Mesenchymal stem cell (in vitro differentiated cells and primary cell): Measurements from ENCODE around the gene SLC6A4.
"Not testable (repeated sequence)": the region's sequence is repeated elsewhere in the genome, so short reads cannot be mapped to it uniquely, and the experiment has no call there.

Source experiments
- DNase-seq: peaks from one replicate; pipeline ENCODE4 v3.0.0-alpha.2; 2013
- H2AFZ ChIP-seq: one replicate; pipeline ENCODE4 v1.6.1; 2013; ENCODE audit warnings: low read depth, mild to moderate bottlenecking, control low read depth, inconsistent platforms, low read length, moderate library complexity
- H2AK5ac ChIP-seq: 2 replicates; pipeline ENCODE4 v1.6.1; 2013; ENCODE audit warnings: low read length, moderate library complexity, mild to moderate bottlenecking, inconsistent platforms; ENCODE audit not compliant: severe bottlenecking
- H2BK120ac ChIP-seq: one replicate; pipeline ENCODE4 v1.6.1; 2013; ENCODE audit warnings: low read depth, mild to moderate bottlenecking, inconsistent platforms, low read length, moderate library complexity
- H2BK12ac ChIP-seq, 2 experiments: one replicate each; pipeline ENCODE4 v1.6.1; 2013; ENCODE audit warnings: inconsistent platforms in 2 of 2, low read length in 2 of 2, mild to moderate bottlenecking in 2 of 2, moderate library complexity in 2 of 2, control low read depth in 1 of 2
- H2BK15ac ChIP-seq: one replicate; pipeline ENCODE4 v1.6.1; 2013; ENCODE audit warnings: mild to moderate bottlenecking, low read depth, inconsistent platforms; ENCODE audit not compliant: poor library complexity, severe bottlenecking
- H2BK5ac ChIP-seq: 2 replicates; pipeline ENCODE4 v1.6.1; 2013; ENCODE audit warnings: low read depth, mild to moderate bottlenecking, low read length, control low read depth, inconsistent platforms; ENCODE audit not compliant: poor library complexity, severe bottlenecking
- H3K14ac ChIP-seq, 2 experiments: one replicate each; pipeline ENCODE4 v1.6.1; 2013; ENCODE audit warnings: inconsistent platforms in 2 of 2, low read length in 2 of 2, control low read depth in 1 of 2, mild to moderate bottlenecking in 1 of 2, moderate library complexity in 1 of 2
- H3K18ac ChIP-seq, 2 experiments: one replicate each; pipeline ENCODE4 v1.6.1; 2013; ENCODE audit warnings: inconsistent platforms in 2 of 2, low read length in 2 of 2, control low read depth in 1 of 2, low read depth in 1 of 2, mild to moderate bottlenecking in 1 of 2
- H3K23ac ChIP-seq, 2 experiments: one replicate each; pipeline ENCODE4 v1.6.1; 2013; ENCODE audit warnings: inconsistent platforms in 2 of 2, low read length in 2 of 2, mild to moderate bottlenecking in 2 of 2, moderate library complexity in 2 of 2, control low read depth in 1 of 2
- H3K27ac ChIP-seq: 2 replicates; pipeline ENCODE4 v1.5.1; 2013; ENCODE audit warnings: mild to moderate bottlenecking, moderate library complexity, low read length, control low read depth, inconsistent platforms; ENCODE audit not compliant: poor library complexity, severe bottlenecking
- H3K27me3 ChIP-seq, 2 experiments: 2 replicates each; pipeline versions ENCODE4 v1.6.1 to v1.7.0; 2013; ENCODE audit warnings: low read length in 2 of 2, mild to moderate bottlenecking in 2 of 2, moderate library complexity in 2 of 2, control low read depth in 1 of 2, inconsistent platforms in 1 of 2; ENCODE audit not compliant: control insufficient read depth in 1 of 2, insufficient read depth in 1 of 2
- H3K36me3 ChIP-seq, 2 experiments: 2 replicates each; pipeline versions ENCODE4 v1.6.1 to v1.7.0; 2013; ENCODE audit warnings: low read length in 2 of 2, control low read depth in 1 of 2, inconsistent platforms in 1 of 2, low read depth in 1 of 2, mild to moderate bottlenecking in 1 of 2; ENCODE audit not compliant: insufficient read depth in 2 of 2, control insufficient read depth in 1 of 2
- H3K4ac ChIP-seq, 2 experiments: one replicate each; pipeline ENCODE4 v1.6.1; 2013; ENCODE audit warnings: inconsistent platforms in 2 of 2, low read length in 2 of 2, mild to moderate bottlenecking in 2 of 2, moderate library complexity in 2 of 2, control low read depth in 1 of 2, low read depth in 1 of 2
- H3K4me1 ChIP-seq: 2 replicates; pipeline ENCODE4 v1.6.1; 2013; ENCODE audit warnings: low read depth, low read length, control low read depth; ENCODE audit not compliant: control insufficient read depth, insufficient read depth
- H3K4me2 ChIP-seq: 2 replicates; pipeline ENCODE4 v1.6.1; 2013; ENCODE audit warnings: low read length, mild to moderate bottlenecking, inconsistent platforms; ENCODE audit not compliant: poor library complexity, severe bottlenecking
- H3K4me3 ChIP-seq, 2 experiments: 2 replicates each; pipeline versions ENCODE4 v1.5.1 to v1.7.0; 2013; ENCODE audit warnings: low read length in 2 of 2, mild to moderate bottlenecking in 2 of 2, control low read depth in 1 of 2, low read depth in 1 of 2; ENCODE audit not compliant: insufficient read depth in 1 of 2
- H3K79me1 ChIP-seq: replicated peaks from 2 replicates; pipeline ENCODE4 v1.6.1; 2013; ENCODE audit warnings: mild to moderate bottlenecking, control low read depth, low read length, inconsistent platforms; ENCODE audit not compliant: poor library complexity, severe bottlenecking
- H3K9ac ChIP-seq: 2 replicates; pipeline ENCODE4 v1.7.0; 2013; ENCODE audit warnings: mild to moderate bottlenecking, low read length, moderate library complexity
- H3K9me3 ChIP-seq: 2 replicates; pipeline ENCODE4 v1.7.0; 2013; ENCODE audit warnings: mild to moderate bottlenecking, low read length; ENCODE audit not compliant: control insufficient read depth
- H4K8ac ChIP-seq: one replicate; pipeline ENCODE4 v1.6.1; 2013; ENCODE audit warnings: inconsistent platforms, mild to moderate bottlenecking, low read length, moderate library complexity
- H4K91ac ChIP-seq: one replicate; pipeline ENCODE4 v1.6.1; 2013; ENCODE audit warnings: mild to moderate bottlenecking, low read length, inconsistent platforms
- WGBS: methylation state at CpG from one replicate; pipeline ENCODE4 v1.1.7; 2013; ENCODE audit warnings: mixed read lengths; 5-methylcytosine and 5-hydroxymethylcytosine counted together

The SLC6A4 gene

DNA sequence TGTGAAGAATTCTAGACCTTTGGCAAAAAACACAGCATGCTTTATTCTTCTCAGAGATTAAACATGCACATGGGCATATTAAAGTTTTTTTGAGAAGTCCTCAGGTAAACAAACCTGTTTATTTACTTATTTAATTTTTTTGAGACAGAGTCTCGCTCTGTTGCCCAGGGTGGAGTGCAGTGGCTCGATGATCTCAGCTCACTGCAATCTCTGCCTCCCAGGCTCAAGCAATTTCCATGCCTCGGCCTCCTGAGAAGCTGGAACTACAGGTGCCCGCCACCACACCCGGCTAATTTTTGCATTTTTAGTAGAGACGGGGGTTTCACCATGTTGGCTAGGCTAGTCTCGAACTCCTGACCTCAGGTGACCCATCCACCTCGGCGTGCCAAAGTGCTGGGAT, 34.8 kb downstream of the SLC6A4 start:
- not testable (repeated sequence) for H3K27me3 ChIP-seq, H2BK12ac ChIP-seq, H3K9me3 ChIP-seq, H2AK5ac ChIP-seq, H2BK120ac ChIP-seq, H3K23ac ChIP-seq, H4K91ac ChIP-seq, H3K27ac ChIP-seq, H2BK15ac ChIP-seq, H4K8ac ChIP-seq, H3K9ac ChIP-seq, H3K4me2 ChIP-seq, H3K4ac ChIP-seq, H3K36me3 ChIP-seq, H3K18ac ChIP-seq, H3K14ac ChIP-seq, H3K79me1 ChIP-seq, H2AFZ ChIP-seq, H3K4me3 ChIP-seq, H3K4me1 ChIP-seq, H2BK5ac ChIP-seq, DNase-seq
- 91% methylated on average over 8 of the region's 9 CpGs for WGBS

DNA sequence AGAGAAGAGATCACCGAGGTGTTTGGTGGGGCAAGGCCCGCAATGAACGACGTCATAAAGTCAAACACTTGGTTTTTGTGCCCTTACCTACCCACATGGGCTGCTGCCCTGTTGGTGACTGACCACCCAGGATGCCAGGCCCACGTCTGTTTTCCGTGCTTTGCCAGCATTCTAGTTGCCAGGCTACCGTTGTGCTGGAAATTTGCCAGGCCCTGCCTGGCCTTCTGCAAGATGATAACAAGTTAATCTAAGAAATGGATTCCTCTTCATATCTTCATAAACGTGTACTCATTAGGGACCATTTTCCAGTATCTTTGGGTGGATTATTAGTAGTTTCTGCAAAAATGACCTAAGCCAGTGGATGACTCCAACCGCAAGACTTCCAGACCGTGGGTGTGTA, 35.4 kb downstream of the SLC6A4 start:
- Histone ChIP-seq H2AK5ac (no peak overlapping the region), H3K9ac (no peak overlapping the region), H3K79me1 (no peaks in the 10 kb centered on the region), H2BK120ac (no peak overlapping the region), H3K4me3 (no peak overlapping the region), H3K36me3 (no peaks in the 10 kb centered on the region), H3K23ac (no peak overlapping the region), H4K91ac (no peak overlapping the region), H4K8ac (no peak overlapping the region), H2BK5ac (no peak overlapping the region), H2BK15ac (no peak overlapping the region), H2AFZ (no peak overlapping the region), H3K4ac (no peak overlapping the region), H2BK12ac (no peak overlapping the region), H3K27ac (no peak overlapping the region), H3K18ac (no peak overlapping the region), H3K14ac (no peak overlapping the region), H3K9me3 (no peaks in the 10 kb centered on the region), H3K4me1 (no peaks in the 10 kb centered on the region), H3K27me3 (peaks cover 0 to 5% of the 10 kb centered on the region in 2 experiments), H3K4me2 (no peak overlapping the region)
- WGBS: 91% methylated on average over 10 of the region's 10 CpGs
- no peak for DNase-seq

DNA sequence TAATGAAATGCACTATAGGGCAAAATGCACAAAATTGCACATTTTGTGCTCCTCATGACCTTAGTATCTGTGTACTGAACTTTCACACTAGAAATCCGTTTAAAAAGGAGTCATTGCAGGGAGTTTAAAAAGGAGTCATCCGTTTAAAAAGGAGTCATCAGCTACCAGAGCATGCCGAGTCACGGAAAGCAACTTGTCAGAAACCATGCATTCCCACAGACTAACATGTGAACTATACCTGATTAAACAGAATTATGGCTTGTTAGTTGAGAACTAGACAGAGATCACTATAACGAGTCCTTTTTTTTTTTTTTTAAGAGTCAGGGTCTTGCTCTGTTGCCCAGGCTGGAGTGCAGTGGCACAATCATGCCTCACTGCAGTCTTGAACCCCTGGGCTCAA, 35.9 kb downstream of the SLC6A4 start:
- Histone ChIP-seq H2BK12ac (no peak overlapping the region), H3K4me3 (no peak overlapping the region)
- 85% methylated on average over 5 of the region's 5 CpGs for WGBS

DNA sequence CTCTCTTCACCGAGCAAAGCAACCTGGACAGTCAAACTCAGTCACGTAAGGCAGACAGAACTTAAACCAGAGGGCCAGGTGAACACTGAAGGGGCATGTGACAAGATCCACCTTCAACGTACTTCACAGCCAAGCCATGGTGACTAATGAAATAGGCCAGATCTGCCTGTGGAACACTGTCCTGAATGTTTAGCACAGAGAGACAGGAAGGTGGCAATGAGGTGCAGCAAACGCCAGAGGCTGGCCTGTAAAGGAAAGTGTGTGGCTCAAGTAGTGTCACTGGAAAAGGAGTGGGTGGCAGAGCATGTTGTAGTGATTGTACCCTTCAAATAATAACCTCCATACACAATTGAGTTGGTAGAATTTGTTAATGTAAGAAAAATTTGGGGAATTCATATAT, 38.1 kb downstream of the SLC6A4 start:
- Histone ChIP-seq H2BK120ac (no peak overlapping the region), H3K9me3 (no peaks in the 10 kb centered on the region), H3K9ac (no peak overlapping the region), H3K4ac (no peak overlapping the region), H4K8ac (no peak overlapping the region), H2BK15ac (no peak overlapping the region), H3K27me3 (no peaks in the 10 kb centered on the region), H3K18ac (no peak overlapping the region), H3K4me1 (no peaks in the 10 kb centered on the region), H3K36me3 (no peaks in the 10 kb centered on the region), H2BK12ac (no peak overlapping the region), H2AK5ac (no peak overlapping the region), H3K4me2 (no peak overlapping the region), H3K79me1 (no peaks in the 10 kb centered on the region), H3K14ac (no peak overlapping the region), H3K23ac (no peak overlapping the region), H3K4me3 (no peak overlapping the region), H3K27ac (no peak overlapping the region), H4K91ac (peak overlapping the region; percentile 52), H2BK5ac (no peak overlapping the region), H2AFZ (no peak overlapping the region)
- 99% methylated on average over 3 of the region's 4 CpGs for WGBS
- DNase-seq: no peak

More for the DNA sequence above, 35.9 kb downstream of the SLC6A4 start:
- Histone ChIP-seq H2AK5ac (no peak overlapping the region), H3K14ac (no peak overlapping the region), H2BK15ac (no peak overlapping the region), H3K18ac (no peak overlapping the region), H3K23ac (no peak overlapping the region), H3K9me3 (no peaks in the 10 kb centered on the region), H2AFZ (no peak overlapping the region), H3K9ac (no peak overlapping the region), H4K91ac (no peak overlapping the region), H3K4ac (no peak overlapping the region), H2BK120ac (no peak overlapping the region), H3K27me3 (peaks cover 0 to 5% of the 10 kb centered on the region in 2 experiments), H3K4me1 (no peaks in the 10 kb centered on the region), H3K27ac (no peak overlapping the region), H4K8ac (no peak overlapping the region), H3K79me1 (no peaks in the 10 kb centered on the region), H2BK5ac (no peak overlapping the region), H3K36me3 (no peaks in the 10 kb centered on the region), H3K4me2 (no peak overlapping the region)
- DNase-seq: no peak
